Heart left ventricle (tissue), 16 donors: ENCODE results near the gene RGS6. TPM values are rescaled to one million over a fixed set of nuclear protein-coding genes. Genes with fewer than 3 reads are reported as not detected.

Experiments
- ATAC-seq, 4 donors: fragments of 200-7000 bp; cut with Tn5 transposase; one replicate each; pipeline ENCODE4 v1.9.1; 2020 to 2022; ENCODE audit warnings: moderate library complexity in 4 of 4, mild to moderate bottlenecking in 3 of 4, moderate number of reproducible peaks in 1 of 4
- DNase-seq, 5 donors: peaks; one replicate each; pipeline ENCODE4 v3.0.0-alpha.2; 2020
- H3K27ac ChIP-seq, 12 donors: fragments of 200-600 bp; sonication (generic) in 4 of 12; one replicate each; pipeline versions ENCODE4 v1.5.0 to v1.8.0; 2016 to 2022; ENCODE audit warnings: mild to moderate bottlenecking in 2 of 12
- H3K27me3 ChIP-seq, 9 donors: fragments of 200-600 bp; sonication (generic) in 2 of 9; one replicate each; pipeline versions ENCODE4 v1.5.1 to v1.8.0; 2016 to 2022; ENCODE audit warnings: mild to moderate bottlenecking in 3 of 9
- H3K36me3 ChIP-seq, 9 donors: fragments of 200-600 bp; sonication (generic) in 2 of 9; one replicate each; pipeline versions ENCODE4 v1.5.0 to v1.8.0; 2018 to 2022; ENCODE audit warnings: mild to moderate bottlenecking in 2 of 9
- H3K4me1 ChIP-seq, 12 donors: fragments of 200-600 bp; sonication (generic) in 4 of 12; one replicate each; pipeline versions ENCODE4 v1.5.0 to v1.8.0; 2016 to 2022; ENCODE audit warnings: mild to moderate bottlenecking in 3 of 12
- H3K4me3 ChIP-seq, 12 donors: fragments of 200-600 bp; sonication (generic) in 4 of 12; one replicate each; pipeline versions ENCODE4 v1.5.0 to v1.8.0; 2017 to 2022; ENCODE audit warnings: mild to moderate bottlenecking in 9 of 12, moderate library complexity in 4 of 12
- H3K9me3 ChIP-seq, 12 donors: fragments of 200-600 bp; sonication (generic) in 4 of 12; one replicate each; pipeline versions ENCODE4 v1.5.0 to v1.8.0; 2016 to 2022; ENCODE audit warnings: mild to moderate bottlenecking in 1 of 12
- POLR2A ChIP-seq, 2 donors: fragments of 450-650 bp; IDR thresholded peaks; one replicate each; pipeline ENCODE4 v1.6.1; 2017; ENCODE audit warnings: antibody characterized with exemption in 2 of 2, mild to moderate bottlenecking in 2 of 2, moderate library complexity in 2 of 2
- WGBS, 4 donors: extraction: QIAGEN DNeasy Blood & Tissue Kit in 2 of 4; methylation state at CpG; one replicate each; pipeline versions ENCODE4 v1.1.5 to v1.1.7; 2013 to 2018; 5-methylcytosine and 5-hydroxymethylcytosine counted together
- intact Hi-C, 10 donors: fragments of 100-400 bp; cut with DNase I; formaldehyde crosslinking; loops; one replicate each; pipeline versions ENCODE4 v1.11.1 to v1.14.2; 2022
- polyA plus RNA-seq, 2 donors: library from polyadenylated mRNA; stranded (reverse); fragments of 200-250 nt; gene quantifications; one replicate each; pipeline ENCODE4 v1.2.3, GENCODE V29; 2013
- total RNA-seq, 9 donors: library from RNA; depleted of rRNA in 2 of 9; stranded (reverse); fragments of >200 nt in 2 of 9; fragmentation: NEBNext Ultra II Directional in 3 of 9; extraction: Animal tissue kit (Norgen Biotek cat#: 25700) in 3 of 9; gene quantifications; one replicate each; pipeline versions ENCODE4 v1.1.0 to v1.2.4, GENCODE V29; 2016 to 2023
- TF ChIP-seq, protein P1 (sequence below), 12 donors: fragments of 200-600 bp; sonication (generic) in 4 of 12; IDR thresholded peaks; one replicate each; pipeline versions ENCODE4 v1.5.0 to v1.8.0; 2018 to 2022; ENCODE audit warnings: antibody characterized with exemption in 12 of 12, mild to moderate bottlenecking in 5 of 12
- donor health status: ischemic (EF 13 %, LVEDD 7.1; RV severe dilation, severe dysfunction).
- donor health status: healthy with polysubstance abuse.
- donor health status: DM: no; HTN: yes; CAD: no.
- donor health status: DM: no; HTN: no; CAD: no.
- donor health status: ischemic (EF 25% LVEDD 6.9; RV normal size, moderate dysfunction).
- donor health status: ischemic (EF 25% LVEDD 5.7; RV mildly dilated, moderate dysfunction).
- donor health status: healthy.
- donor health status: DM: yes; HTN: yes; CAD: no.
- donor health status: ischemic (EF 35%, LVEDD 5.7; RV mildly dilated, moderate dysfunction).
- donor health status: nonischemic (EF 11% LVEDD 7.7; RV severe dilation, severe dysfunction).
- donor health status: DM: yes; HTN: yes; CAD: no.
- donor health status: PGD.
- donor health status: ischemic (EF 29% LVEDD 5.4; RV normal size, mild dysfunction).
- donor health status: nonischemic (EF 23%, LVEDD 6.1; RV moderate dilation, normal function).

The RGS6 gene
- total and polyA plus RNA-seq, 11 donors, result 1.3 to 25.4 (median 15.1) TPM

DNA sequence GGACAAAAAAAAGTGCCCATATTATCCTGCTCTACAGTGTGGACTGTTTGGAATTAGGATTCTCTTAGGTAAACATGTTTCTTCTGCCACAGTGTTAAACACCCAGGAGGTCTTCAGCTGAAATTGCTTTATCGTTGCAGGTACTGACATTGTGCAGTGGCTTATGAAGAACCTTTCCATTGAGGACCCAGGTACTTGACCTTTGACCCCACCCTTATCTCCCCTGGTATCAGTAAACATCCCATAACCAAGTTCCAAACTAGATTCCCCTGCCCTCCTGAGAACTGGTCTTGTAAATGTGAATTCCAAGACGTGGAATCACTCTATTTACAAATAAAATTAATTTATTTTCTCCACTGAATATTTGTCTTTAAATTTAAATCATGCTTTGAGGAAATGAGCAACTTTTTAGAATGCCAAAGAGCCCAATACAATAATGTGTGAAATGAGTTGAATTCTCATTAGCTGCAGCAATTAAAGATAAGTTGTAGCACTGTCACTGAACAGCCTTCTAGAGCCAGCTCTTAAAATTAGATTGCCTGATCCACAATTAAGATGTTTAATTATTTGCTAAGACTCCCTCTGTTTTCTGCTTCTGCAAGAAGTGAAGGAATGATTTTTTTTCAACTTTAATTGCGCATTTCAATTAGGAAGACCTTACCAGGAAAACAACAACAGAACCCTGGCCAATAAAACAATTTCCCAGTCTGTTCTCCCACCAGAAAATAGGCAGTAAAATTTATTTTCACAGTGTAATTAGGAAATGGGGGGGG is 522.3 kb downstream of the RGS6 start:
- 84 to 94% (median 86%) methylated on average over 3 of the region's 3 CpGs for WGBS, 4 donors
- H3K4me3 ChIP-seq, result no peak overlapping the region
- peaks cover 0 to 17% (median 0%) of the 10 kb centered on the region in 12 donors for H3K4me1 ChIP-seq
- H3K9me3 ChIP-seq, result no peaks in the 10 kb centered on the region
- no peaks in the 10 kb centered on the region for H3K27me3 ChIP-seq
- intact Hi-C loops, result no loop called here
- no peak for DNase-seq
- no peak overlapping the region for H3K27ac ChIP-seq
- H3K36me3 ChIP-seq, result no peaks in the 10 kb centered on the region
- ATAC-seq, result no peak
- no peak for TF ChIP-seq POLR2A (IDR thresholded peaks at IDR 0.05)
- TF ChIP-seq, protein P1, sequence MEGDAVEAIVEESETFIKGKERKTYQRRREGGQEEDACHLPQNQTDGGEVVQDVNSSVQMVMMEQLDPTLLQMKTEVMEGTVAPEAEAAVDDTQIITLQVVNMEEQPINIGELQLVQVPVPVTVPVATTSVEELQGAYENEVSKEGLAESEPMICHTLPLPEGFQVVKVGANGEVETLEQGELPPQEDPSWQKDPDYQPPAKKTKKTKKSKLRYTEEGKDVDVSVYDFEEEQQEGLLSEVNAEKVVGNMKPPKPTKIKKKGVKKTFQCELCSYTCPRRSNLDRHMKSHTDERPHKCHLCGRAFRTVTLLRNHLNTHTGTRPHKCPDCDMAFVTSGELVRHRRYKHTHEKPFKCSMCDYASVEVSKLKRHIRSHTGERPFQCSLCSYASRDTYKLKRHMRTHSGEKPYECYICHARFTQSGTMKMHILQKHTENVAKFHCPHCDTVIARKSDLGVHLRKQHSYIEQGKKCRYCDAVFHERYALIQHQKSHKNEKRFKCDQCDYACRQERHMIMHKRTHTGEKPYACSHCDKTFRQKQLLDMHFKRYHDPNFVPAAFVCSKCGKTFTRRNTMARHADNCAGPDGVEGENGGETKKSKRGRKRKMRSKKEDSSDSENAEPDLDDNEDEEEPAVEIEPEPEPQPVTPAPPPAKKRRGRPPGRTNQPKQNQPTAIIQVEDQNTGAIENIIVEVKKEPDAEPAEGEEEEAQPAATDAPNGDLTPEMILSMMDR (IDR thresholded peaks at IDR 0.05), result no peak

DNA sequence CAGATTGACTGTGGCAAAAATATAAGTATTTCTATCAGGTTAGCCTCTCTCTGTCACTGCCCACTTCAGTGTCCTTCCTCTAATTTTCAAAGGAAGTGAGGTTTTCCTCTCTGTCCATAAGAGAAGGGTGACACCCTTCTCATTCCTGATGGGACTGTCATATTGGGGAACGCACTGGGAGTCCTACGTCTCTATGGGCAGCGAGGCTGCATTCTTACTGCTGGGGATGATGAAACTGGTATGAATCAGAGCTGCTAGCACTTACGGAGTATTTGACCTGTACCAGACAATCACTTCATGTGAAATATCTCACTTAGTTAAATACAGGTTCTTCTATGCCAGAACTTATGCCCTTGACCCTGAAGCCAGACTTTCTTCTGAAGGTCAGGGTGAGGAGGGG is 525.4 kb downstream of the RGS6 start:
- ATAC-seq (no peak), DNase-seq (no peak)
- H3K27me3 ChIP-seq, result no peaks in the 10 kb centered on the region
- H3K4me3 ChIP-seq, result no peak overlapping the region
- WGBS, 4 donors, result 85 to 97% (median 90%) methylated on average over 4 of the region's 4 CpGs
- H3K4me1 ChIP-seq, result no peaks in the 10 kb centered on the region
- intact Hi-C loops, result no loop called here
- no peak for TF ChIP-seq POLR2A (IDR thresholded peaks at IDR 0.05)
- TF ChIP-seq, protein P1 (IDR thresholded peaks at IDR 0.05), result no peak
- no peaks in the 10 kb centered on the region for H3K36me3 ChIP-seq
- H3K27ac ChIP-seq, result no peak overlapping the region
- no peaks in the 10 kb centered on the region for H3K9me3 ChIP-seq

DNA sequence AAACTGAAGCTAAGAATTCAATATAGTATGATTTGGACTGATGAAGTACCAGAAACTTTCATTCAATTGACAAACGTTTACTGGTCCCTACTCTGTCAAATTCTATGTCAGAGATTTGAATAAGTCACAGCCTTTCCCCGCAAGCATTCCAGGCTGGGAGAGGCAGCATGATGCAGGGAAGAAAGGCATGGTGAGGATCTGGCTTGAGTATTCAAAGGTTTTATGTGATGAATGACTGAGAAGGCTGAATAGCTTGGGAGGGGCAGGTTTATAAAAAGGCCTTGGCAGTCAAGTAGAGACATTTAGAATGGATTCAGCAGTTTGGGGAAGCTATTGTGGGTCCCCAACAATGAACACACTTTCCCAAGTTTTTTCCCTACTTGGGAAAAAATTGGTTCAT is 529.8 kb downstream of the RGS6 start:
- DNase-seq (no peak), ATAC-seq (no peak)
- H3K27me3 ChIP-seq, result no peaks in the 10 kb centered on the region
- H3K27ac ChIP-seq, result no peak overlapping the region
- H3K9me3 ChIP-seq, result peaks cover 0 to 15% (median 5%) of the 10 kb centered on the region in 12 donors
- no peak overlapping the region for H3K4me3 ChIP-seq
- 88 to 90% (median 89%) methylated on average over 2 of the region's 2 CpGs for WGBS, 4 donors
- intact Hi-C loops, result no loop called here
- no peaks in the 10 kb centered on the region for H3K4me1 ChIP-seq
- TF ChIP-seq, protein P1 (IDR thresholded peaks at IDR 0.05), result no peak
- TF ChIP-seq POLR2A (IDR thresholded peaks at IDR 0.05), result no peak
- peaks cover 0 to 9% (median 0%) of the 10 kb centered on the region in 9 donors for H3K36me3 ChIP-seq

DNA sequence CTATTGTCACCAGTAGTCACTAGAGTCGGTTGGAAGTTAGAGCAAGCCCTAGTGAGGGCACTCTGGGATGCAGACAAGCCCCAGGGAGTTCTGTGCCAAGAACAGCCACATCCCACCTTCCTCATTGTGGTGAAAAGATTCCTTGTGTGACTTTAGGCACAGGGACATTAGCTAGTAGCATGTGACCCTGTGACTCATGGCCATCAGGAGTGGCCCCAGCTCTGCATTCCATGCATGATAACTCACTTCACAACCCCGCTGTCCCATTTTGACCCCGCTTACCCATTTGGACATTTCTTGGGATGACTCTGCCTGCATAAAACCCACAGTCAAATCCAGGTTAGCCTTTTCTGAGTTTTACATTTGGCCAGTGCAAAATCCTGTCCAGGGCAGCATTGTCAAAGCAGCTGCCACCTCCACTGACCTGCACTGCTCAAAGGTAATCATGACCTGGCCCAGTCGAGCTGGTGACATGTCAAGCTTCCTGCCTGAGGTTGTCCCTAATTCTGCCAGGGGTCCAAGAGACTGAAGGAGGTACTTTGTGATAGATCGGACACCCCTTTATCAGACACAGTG is 531.1 kb downstream of the RGS6 start:
- H3K27ac ChIP-seq, result no peak overlapping the region
- intact Hi-C loops, result no loop called here
- ATAC-seq, result peak in 3 of 4 donors; percentile 20 to 64 (median 58)
- TF ChIP-seq POLR2A (IDR thresholded peaks at IDR 0.05), result no peak
- TF ChIP-seq, protein P1 (IDR thresholded peaks at IDR 0.05), result no peak
- peaks cover 0 to 16% (median 5%) of the 10 kb centered on the region in 12 donors for H3K9me3 ChIP-seq
- no peaks in the 10 kb centered on the region for H3K4me1 ChIP-seq
- 70 to 80% (median 76%) methylated on average over 5 of the region's 5 CpGs for WGBS, 4 donors
- no peaks in the 10 kb centered on the region for H3K27me3 ChIP-seq
- peaks cover 0 to 9% (median 0%) of the 10 kb centered on the region in 9 donors for H3K36me3 ChIP-seq
- no peak for DNase-seq
- H3K4me3 ChIP-seq, result no peak overlapping the region
